ENCODE measurements around the gene LBHD1.
"Not testable (repeated sequence)": the region's sequence is repeated elsewhere in the genome, so short reads cannot be mapped to it uniquely, and the experiment has no call there.

Gene LBHD1

GRCh38 chr11:62708793-62709192 is 36.7 kb upstream of the LBHD1 start:
- CTCF ChIA-PET = interaction anchor here (0.6 to 0.8 kb wide), 3 partner anchors 36 to 77 kb away, joined by 3 to 5 read pairs (median 3); partner anchors contain the start of gene LBHD1
- peak overlapping the region; percentile 98 for H3K27ac ChIP-seq
- no peak for DNase-seq (ENCODE audit: low spot score)
- TF ChIP-seq CTCF (conservative IDR thresholded peaks at IDR 0.05; ENCODE audit: low read depth) = no peak
- POLR2A ChIA-PET (ENCODE audit: low non-redundant PET) = interaction anchor here (0.6 to 1.0 kb wide), 2 partner anchors 30 to 45 kb away, joined by 4 to 6 read pairs; partner anchors contain the start of genes UBXN1 and ZBTB3

- POLR2A ChIA-PET (ENCODE audit: low non-redundant PET) = no interaction called here
- no peak for DNase-seq (ENCODE audit: low spot score)
- no peak for TF ChIP-seq CTCF (conservative IDR thresholded peaks at IDR 0.05; ENCODE audit: low read depth)
- H3K27ac ChIP-seq = peak overlapping the region; percentile 98
- CTCF ChIA-PET = interaction anchor here (0.6 to 0.8 kb wide), 2 partner anchors 36 to 42 kb away, joined by 3 read pairs; partner anchors contain the start of gene LBHD1
Observed at GRCh38 chr11:62708392-62708791, 36.3 kb upstream of the LBHD1 start.

DNA sequence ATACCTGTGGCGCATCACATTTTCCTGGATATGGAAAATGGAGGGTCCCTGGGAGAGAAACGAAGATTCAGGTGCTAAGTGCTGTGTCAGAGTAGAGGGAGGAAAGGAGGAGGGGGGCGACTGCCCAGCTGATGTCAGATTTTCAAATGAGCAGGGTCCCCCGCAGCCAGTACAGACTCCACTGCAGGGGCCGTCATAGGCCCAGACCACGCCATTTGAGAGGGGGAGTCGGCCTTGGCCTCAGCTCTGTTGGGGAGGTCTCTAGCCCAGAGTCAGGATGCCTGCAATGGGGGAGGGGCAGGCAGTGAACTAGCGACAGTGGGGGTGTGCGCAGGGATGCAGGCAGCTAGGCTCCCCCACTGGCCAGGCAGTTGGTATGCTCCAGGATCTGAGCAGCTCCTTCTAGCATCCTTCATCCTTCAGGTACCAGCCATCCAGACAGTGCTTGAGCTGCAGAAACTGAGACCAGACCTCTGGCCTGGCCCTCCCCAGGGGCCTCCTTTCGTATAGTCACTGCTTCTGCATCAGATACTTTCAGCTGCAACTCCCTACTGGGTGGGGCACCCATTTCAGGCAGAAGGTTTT is 35.3 kb upstream of the LBHD1 start, which contains the start of the genes BSCL2 and GNG3:
BSCL2 (minus strand) TSS at position 148 of the 585 bp plus-strand sequence. CDS start 229 bp downstream, outside the sequence.
GNG3 (plus strand) TSS at position 400 of the 585 bp plus-strand sequence. CDS start 620 bp downstream, outside the sequence.
- ChIA-PET CTCF (interaction anchor here (2.1 kb wide), 1 partner anchor 13 kb away, joined by 7 read pairs; no protein-coding TSS in a partner anchor), POLR2A (ENCODE audit: low non-redundant PET) (no interaction called here)
- no peak for DNase-seq (ENCODE audit: low spot score)
- no peak for TF ChIP-seq CTCF (conservative IDR thresholded peaks at IDR 0.05; ENCODE audit: low read depth)
- peak within 1 kb of the TSS; percentile 98 for H3K27ac ChIP-seq

- no peak for TF ChIP-seq CTCF (conservative IDR thresholded peaks at IDR 0.05; ENCODE audit: low read depth)
- ChIA-PET POLR2A (ENCODE audit: low non-redundant PET) (no interaction called here), CTCF (interaction anchor here (1.7 to 2.1 kb wide), 2 partner anchors 12 to 26 kb away, joined by 7 to 8 read pairs; no protein-coding TSS in a partner anchor)
- DNase-seq (ENCODE audit: low spot score) = no peak
- H3K27ac ChIP-seq = peak overlapping the region; percentile 98
Observed at GRCh38 chr11:62706850-62707247, 34.8 kb upstream of the LBHD1 start.

DNA sequence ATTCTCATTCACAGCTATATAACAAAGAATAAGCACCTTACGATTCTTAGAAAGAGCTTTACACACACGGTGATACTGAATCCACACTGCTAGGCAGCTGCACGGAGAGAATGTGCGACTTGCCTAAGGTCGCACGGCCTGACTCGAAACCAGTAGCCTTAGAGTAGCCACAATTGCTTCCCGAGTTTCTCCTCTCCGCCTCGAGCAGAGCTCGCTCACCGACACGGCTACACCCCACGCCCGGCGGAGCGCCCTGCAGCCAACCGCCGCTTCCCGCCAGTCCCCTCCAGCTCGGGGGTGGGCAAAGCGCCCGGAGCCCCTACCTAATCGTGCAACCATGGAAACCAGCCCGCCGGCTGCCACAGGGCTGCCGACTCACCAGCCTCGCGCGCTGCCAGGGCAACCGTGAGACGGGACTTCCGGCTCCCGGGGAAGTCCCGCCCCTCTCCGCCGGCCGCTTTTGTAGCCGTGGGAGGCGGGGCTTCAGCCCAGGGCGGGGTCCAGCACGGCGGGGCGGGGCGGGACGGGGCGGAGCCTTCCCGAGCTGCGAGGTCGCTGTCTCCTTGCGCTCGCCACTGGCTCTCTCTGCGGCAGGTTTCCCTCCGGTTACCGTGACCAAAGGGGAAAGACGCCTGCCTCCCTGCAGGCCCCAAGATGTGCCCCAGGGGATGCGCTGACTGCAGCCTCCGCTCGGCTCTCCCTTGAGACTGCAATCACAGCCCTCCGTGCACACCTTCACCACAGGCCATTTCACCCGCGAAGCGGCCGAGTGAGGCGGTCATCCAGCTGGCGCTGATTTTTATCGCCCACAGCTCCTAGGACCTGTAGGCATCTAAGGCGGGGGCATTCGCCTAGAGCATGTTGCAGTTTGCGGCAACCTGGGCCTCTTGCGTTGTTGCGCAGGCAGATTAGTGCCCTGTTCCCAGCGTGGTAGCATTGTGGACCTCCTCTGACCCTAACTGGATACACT is 34.1 kb upstream of the LBHD1 start:
- no peak for TF ChIP-seq CTCF (conservative IDR thresholded peaks at IDR 0.05; ENCODE audit: low read depth)
- POLR2A ChIA-PET (ENCODE audit: low non-redundant PET) = interaction anchor here (0.7 kb wide), 1 partner anchor 25 kb away, joined by 6 read pairs; no protein-coding TSS in a partner anchor
- CTCF ChIA-PET = interaction anchor here (0.6 to 2.1 kb wide), 3 partner anchors 12 to 159 kb away, joined by 3 to 8 read pairs (median 7); no protein-coding TSS in a partner anchor

DNA sequence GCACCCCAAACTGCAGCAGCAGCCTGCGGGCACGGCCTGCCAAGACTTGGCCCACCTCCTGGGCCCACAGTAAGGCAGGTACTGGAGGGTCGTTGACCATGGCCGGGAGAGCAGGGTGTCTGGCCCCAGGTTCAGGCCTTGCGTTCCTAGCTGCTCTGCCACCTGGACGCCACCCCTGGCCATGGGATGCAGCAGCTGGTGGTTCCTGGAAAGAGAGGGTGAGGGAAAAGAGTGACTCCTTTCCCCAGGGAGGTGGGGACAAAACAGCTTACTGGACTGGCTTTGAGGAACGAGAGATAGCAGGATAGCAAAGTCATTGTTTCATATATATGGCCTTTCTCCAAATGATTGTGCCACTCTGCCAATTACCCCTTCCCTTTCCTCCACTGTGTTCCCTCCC is 33.3 kb upstream of the LBHD1 start:
- H3K27ac ChIP-seq = peak overlapping the region; percentile 98
- TF ChIP-seq CTCF (conservative IDR thresholded peaks at IDR 0.05; ENCODE audit: low read depth) = no peak; the same call in 1 of the 2 replicates
- no peak for DNase-seq (ENCODE audit: low spot score)
- POLR2A ChIA-PET (ENCODE audit: low non-redundant PET) = interaction anchor here (0.7 kb wide), 1 partner anchor 24 kb away, joined by 6 read pairs; no protein-coding TSS in a partner anchor
- CTCF ChIA-PET = interaction anchor here (0.6 to 1.7 kb wide), 4 partner anchors 20 to 160 kb away, joined by 3 to 8 read pairs (median 3); no protein-coding TSS in a partner anchor

More for the DNA sequence above, 34.1 kb upstream of the LBHD1 start:
- peak; percentile 91 for DNase-seq (ENCODE audit: low spot score)
- H3K27ac ChIP-seq = peak overlapping the region; percentile 98

GRCh38 chr11:62703921-62704320 is 31.9 kb upstream of the LBHD1 start:
- peak overlapping the region; percentile 44 for H3K27ac ChIP-seq
- CTCF ChIA-PET = interaction anchor here (0.7 to 0.8 kb wide), 2 partner anchors 93 to 913 kb away, joined by 3 to 5 read pairs; no protein-coding TSS in a partner anchor
- POLR2A ChIA-PET (ENCODE audit: low non-redundant PET); DNase-seq (ENCODE audit: low spot score): not testable (repeated sequence)
